HG03060 (cell line): ENCODE results near the gene LENG1.

Experiments used
- ATAC-seq: cut with Tn5 transposase; IDR thresholded peaks from one replicate; pipeline ENCODE4 v1.9.1; 2021; ENCODE audit warnings: low read depth, moderate number of reproducible peaks; ENCODE audit not compliant: unreplicated experiment

Gene LENG1

DNA sequence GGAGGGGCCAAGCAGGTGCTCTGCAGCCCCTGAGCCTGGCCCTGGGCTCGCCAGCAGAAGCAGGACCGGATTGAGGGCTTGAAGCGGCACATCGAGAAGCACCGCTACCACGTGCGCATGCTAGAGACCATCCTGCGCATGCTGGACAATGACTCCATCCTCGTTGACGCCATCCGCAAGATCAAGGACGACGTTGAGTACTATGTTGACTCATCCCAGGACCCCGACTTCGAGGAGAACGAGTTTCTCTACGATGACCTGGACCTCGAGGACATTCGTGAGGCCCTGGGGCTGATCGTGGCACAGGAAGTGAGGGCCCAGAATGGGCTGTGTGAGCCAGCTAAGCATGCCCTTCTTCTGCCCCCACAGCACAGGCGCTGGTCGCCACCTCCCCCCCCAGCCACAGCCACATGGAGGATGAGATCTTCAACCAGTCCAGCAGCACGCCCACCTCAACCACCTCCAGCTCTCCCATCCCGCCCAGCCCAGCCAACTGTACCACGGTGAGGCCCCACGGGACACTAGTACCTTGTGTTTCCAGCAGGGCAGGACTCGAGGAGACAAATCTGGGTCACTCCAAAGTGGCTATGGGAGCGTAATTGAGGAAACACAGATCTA, 13.9 kb downstream of the LENG1 start:
- ATAC-seq: no peak

DNA sequence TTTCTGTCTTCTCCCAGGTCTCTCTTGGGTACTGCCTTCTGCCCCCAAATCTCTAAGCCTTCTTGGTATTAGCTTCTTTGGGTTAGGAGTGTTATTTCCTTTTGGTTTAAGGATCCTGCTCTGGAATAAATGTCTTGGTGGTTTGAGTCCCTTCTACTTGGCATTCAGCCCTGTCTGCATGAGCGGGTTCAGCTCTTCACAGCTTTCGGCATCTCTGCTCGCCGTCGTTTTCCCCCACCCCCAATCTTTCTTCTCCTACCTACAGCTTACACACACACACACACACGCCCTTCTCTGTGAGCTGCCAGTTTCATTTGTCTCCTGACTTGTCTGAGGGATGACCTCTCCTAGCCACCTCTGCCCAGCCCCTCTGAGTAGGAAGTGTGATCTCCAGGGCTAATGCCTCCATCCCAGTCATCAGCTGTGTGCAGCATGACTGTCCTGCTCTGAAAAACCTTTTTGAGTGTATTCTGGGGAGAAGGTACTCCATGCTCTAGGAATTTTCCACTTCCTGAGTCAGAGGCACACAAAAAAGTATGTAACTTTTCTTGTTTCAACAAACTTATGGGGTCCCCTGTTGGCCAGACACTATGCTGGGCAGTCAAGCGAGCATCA, 17.2 kb downstream of the LENG1 start:
- ATAC-seq: no peak

DNA sequence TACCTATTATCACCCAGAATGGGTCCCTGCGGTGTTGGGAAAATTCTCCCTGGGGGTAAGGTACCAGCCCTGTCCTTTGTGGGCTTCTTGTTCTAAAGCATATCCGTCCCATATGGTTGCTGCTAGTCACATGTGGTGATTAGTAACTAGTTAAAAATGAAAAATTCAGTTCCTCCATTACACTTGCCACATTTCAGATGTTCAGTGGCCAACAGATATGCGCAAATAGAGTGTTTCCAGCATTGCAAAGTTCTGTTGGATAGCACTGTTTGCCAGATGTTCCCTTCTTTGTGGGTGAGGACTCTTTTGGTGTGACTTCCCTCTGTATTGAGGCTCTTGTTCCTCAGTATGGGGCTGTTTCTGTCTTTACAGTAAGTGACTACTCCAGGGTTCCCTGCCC, 18.2 kb downstream of the LENG1 start:
- ATAC-seq: no peak

DNA sequence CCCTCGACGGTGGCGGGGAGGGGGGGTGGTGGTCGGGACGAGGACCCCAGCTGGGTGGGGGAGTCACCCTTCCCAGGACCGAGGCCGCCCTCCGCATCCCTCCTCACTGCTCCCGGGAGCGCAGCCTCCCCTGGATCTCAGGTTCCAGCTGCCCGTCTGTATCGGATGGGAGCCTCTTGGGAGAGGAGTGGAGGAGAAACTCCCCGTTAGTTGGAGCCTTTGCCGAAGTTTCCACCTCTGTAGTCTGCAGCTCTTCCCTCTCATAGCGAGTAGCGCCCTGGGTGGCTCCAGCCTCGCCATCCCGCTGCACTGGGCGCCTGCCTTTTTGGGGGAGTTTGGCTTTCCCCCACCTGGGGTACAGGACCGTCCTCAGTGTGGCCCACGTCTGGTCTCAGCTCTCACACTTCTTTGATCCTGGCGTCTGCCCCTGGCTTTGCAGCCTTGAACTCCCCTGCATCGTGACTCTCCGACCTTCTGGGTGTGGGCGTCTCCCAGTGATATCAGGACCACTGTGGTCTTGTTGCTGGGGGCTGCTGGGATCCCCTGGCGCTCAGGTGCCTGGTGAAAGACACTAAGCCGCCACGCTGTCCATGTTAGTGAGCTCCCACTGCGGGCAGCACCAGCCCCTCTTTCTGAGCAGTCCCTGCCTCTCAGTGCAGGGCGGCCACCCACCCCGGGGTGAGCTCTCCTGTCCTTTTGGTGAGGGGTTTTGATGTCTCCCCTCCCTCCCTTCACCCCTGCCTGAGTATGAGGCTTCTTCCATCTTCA, 20.8 kb downstream of the LENG1 start:
- no peak for ATAC-seq

DNA sequence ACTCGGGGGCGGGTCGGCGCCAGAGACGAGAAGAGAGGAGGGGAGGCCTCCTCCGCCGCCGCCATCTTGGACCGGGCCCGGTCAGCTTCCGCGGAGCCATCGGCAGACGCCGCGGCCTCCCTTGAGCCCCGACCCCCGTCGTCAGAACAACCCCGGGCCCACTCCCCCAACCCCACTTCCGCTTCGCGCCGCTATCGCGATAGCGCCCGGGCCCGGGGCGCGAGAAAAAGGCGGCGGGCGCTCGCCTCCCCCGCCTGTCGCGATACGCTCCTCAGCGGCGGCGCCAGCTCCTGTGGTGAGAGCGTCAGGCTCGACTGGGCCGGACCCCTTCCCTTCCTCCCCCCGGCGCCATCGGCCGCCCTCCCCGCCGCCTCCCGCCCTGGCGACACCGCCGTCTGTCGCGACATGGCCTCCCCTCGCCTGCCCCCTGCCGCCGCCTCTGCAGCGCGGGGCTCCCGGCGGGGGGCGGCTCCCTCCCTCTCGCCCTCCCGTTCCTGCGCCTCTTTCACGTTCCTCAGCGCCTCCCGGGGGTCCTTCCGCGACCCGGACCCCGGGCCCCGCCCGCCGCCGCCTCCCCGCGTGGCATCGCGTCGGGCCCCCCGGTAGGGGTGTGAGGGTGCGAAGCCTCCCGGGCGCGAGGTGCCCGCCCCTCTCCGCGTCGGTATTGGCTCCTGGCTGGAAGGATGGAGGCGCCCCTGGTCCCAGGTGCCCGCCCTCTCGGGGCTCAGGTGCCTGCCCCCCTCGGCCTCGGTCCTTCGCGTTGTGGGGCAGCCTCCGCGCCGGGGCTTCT, 21.6 kb downstream of the LENG1 start, which contains the start of gene CNOT3:
CNOT3 (plus strand) TSS at position 64 of the 790 bp plus-strand sequence. CDS start 5,217 bp downstream, outside the sequence.
- ATAC-seq: no peak

DNA sequence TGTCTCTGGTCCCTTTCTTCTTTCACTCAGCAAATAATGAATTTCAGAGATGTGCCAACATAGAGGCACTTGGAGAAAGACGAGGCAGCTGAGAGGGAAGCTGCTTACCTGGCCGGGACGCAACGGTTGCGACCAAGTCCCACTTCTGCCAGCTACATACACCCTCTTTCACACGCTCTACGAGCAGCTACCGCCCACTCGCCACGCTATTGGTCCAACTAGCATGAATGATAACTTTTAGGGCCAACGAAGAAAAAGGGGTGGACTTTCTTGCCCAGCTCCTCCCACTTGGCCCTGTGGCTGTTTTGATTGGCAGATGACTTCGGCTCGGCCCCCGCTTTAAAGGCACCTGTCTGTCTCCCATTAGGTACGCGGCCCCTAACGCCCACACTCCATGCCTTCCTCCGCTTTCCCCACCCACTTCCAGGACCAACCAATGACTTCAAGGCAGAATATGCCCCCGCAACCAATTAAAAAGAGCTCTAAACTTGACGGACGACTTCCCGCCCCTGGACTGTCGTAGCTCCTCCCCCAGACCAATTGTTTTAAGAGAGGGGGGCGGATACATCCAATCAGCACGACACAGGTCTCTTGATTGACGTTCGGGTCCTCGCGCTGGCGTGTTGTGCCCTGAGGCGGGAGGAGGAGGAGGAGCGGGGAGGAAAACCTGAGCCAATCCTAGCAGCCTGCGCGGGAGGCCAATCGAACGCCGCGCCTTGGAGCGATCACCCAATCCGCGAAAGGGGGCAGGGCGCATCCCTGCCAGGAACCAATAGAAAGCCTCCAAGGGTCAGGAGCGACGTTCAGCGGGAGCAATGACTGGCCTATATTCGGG, 22.4 kb downstream of the LENG1 start:
- ATAC-seq: peak; percentile 73

DNA sequence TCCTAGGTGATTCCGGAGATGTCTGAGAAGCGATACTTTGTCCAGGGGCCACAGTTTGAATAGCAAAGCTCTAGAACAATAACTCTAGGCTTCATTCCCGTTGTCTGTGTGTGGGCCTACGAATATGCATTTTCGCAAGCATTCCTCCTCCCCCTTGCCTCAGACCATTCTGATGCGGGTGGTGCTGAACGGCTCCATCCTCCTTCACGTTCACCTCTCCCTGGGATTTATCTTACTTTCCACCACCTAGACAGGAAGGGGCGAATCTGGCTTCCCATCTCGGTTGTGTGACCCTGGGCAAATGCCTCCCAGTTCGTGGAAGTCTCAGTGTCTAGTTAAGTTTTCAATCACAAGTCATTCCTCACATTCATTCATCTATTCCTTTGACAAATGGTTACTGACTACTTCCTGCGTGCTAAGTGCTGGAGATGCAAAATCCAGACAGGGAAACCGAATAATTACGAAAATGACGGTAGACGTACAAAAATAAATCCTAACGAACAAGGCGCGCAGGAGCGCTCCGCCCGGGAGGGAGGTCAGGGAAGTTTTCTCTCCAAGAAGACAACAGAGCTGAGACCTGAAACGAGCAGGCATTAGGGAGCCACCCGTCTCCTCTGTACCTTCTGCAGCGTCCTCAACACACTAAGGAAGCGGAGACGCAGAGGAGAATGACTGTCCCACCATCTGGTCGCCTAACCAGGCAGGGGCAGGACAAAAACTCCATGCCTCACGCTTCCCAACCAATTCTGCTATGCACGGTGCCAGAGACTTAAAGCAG, 23.2 kb downstream of the LENG1 start:
- peak; percentile 1 for ATAC-seq

DNA sequence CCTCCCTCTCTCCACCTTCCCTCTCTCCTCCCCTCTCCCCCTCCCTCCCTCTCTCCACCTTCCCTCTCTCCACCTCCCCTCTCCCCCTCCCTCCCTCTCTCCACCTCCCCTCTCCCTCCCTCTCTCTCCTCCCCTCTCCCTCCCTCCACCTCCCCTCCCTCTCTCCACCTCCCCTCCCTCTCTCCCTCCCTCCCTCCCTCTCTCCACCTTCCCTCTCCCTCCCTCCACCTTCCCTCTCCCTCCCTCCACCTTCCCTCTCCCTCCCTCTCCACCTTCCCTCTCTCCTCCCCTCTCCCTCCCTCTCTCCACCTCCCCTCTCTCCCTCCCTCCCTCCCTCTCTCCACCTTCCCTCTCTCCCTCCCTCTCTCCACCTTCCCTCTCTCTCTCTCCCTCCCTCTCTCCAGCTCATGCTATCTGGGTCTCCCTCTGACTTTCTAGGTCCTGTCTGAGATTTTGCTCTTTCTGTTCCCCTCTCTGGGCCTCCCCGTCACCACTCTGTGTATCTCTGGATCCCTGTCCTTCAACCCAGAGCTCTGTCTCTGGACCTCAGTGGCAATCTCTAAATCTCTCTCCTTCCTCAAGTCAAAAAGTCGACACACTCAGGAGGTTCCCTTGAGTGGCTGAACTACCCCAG, 25.4 kb downstream of the LENG1 start:
- no peak for ATAC-seq

DNA sequence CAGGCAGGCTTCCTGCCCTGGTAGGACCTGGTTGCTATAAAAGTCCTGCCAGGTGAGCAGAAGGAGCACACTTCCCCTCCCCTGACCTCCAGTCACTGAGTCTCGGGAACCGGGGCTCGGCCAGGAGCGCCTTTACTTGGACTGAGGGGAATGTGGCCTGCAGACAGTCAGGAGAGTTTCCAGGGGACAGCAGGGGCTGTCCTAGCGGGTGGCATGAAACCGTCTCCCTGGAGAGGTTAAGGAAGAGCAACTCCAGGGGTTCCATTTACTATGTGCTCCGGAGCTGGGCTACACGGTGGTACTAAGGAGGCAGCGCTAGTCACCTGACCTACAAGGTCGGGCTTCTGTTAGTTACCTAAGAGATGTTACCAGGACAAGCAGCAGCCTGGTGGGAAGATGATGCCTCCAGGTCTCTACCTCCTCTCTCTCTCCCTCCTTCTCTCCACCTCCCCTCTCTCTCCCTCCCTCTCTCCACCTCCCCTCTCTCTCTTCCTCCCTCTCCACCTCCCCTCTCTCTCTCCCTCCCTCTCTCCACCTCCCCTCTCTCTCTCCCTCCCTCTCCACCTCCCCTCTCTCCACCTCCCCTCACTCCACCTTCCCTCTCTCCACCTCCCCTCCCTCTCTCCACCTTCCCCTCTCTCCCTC, 26.1 kb downstream of the LENG1 start:
- no peak for ATAC-seq

DNA sequence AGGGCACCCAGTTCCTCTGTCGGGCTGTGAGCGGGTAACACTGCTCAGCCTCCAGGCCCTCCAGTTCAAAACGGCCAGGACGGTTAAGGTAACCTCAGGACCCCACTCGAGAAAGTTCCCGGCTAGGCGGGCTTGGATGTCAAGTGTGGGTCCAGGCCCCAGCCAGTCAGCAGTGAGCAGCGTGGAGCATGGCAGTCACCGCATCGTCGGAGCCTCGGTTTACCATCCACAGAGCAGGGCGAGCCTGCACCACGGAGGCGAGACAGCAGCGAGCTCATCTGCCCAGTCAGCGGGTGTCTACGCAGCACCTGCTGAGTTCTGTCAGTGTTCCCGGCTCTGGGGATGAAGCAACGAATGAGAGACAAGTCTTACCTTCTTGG, 29.9 kb downstream of the LENG1 start:
- ATAC-seq: no peak

DNA sequence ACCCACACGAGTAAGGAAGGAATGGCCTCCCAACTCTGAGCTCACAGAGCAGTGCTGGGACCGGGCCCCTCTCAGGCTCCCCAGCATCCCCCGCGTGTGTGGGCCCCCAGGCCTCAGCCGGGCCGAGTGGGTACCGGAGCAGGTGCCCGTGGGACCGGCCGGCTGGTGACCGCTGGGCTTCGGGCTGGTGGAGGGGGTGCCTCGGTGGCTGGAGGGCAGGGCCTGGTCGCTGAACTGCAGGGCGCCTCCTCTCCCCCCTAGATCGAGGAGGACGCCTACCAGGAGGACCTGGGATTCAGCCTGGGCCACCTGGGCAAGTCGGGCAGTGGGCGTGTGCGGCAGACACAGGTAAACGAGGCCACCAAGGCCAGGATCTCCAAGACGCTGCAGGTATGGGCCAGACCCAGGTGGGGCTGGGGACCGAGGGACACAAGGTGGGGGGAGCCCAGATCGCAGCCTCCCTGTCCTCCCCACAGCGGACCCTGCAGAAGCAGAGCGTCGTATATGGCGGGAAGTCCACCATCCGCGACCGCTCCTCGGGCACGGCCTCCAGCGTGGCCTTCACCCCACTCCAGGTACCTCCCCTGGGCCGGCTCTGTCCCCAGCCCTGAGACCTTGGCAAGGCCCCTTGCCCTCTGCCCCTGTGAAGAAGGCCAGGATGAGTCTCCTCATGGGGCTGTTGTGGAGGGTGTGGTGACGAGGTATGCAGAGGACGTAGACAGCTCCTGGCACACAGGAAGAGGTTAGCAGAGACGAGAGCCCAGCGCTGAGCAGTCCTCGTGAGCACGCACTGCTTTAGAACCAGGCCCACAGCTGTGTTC, 30.5 kb downstream of the LENG1 start:
- ATAC-seq: no peak

DNA sequence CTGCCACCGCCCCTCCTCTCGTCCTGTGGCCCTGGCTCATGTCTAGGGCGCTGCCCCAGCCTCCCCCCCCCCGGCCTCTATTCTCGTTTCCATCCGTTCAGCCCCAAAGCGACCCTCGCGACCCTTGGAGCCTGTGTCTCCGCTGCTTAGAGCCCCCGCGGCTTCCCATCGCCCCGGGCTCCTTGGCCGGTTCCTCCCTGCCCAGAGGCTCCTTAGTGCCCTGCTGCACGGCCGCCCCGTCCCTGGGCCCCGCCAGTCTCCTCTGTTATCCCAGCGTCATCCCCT, 31.1 kb downstream of the LENG1 start:
- ATAC-seq: no peak

DNA sequence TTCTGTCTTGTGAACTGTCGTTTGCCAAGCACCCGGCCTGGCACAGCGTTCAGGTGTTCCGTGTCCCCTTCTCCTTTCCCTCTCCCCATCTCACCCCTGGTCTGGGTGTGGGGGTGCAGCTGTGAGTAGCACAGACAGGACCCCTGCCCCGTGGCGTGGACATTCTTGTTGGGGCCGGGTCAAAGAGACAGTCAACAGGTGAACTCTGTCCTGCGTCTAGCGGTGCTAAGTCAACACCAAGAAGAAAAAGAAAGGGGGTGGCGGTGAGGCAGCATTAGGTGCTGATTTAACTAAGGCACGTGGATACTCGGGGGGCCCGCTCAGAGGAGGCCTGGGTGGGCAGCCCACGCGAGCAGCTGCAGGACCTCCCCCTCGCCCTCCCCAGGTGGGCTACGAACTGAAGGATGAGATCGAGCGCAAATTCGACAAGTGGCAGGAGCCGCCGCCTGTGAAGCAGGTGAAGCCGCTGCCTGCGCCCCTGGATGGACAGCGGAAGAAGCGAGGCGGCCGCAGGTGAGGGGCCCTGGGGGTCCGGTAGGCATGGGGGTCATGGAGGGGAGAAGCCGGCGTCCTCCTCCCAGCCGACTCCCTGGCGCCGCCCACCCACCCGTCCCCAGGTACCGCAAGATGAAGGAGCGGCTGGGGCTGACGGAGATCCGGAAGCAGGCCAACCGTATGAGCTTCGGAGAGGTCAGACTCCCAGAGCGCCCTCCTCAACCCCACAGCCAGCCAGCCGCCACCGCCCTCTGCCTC, 31.7 kb downstream of the LENG1 start:
- ATAC-seq: no peak

DNA sequence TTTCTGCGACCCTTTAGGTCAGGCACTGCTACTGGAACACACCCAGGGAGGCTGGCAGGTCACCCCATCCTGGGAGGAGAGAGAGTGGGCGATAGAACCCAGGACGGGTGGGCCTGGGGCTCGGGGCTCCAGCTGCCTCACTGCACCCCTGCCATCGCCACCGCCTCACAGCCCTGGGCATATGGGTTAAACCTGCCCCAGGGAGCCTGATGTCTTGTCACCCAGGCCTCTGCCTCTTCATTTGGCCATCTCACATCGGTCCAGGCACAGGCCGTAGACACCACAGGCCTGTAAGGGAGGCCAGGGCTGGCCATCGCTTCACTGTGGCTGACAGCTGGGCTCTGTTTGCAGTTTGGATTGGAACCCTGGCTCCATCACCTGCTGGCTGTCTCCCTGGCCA, 33.8 kb downstream of the LENG1 start:
- no peak for ATAC-seq

DNA sequence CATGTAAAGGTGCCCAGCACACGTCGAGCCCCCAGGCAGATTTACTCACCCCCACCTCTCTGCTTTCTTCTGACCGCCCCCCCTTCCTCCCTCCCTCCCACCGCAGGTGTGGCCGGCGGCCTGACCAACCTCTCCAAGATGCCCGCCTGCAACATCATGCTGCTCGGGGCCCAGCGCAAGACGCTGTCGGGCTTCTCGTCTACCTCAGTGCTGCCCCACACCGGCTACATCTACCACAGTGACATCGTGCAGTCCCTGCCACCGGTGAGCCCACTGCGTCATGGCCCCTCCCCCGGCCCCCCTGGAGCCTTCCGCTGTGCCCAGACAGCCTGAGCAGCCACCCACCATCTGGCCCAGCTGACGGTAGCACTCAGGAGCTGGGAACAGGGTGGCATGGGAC, 35.1 kb downstream of the LENG1 start:
- no peak for ATAC-seq

DNA sequence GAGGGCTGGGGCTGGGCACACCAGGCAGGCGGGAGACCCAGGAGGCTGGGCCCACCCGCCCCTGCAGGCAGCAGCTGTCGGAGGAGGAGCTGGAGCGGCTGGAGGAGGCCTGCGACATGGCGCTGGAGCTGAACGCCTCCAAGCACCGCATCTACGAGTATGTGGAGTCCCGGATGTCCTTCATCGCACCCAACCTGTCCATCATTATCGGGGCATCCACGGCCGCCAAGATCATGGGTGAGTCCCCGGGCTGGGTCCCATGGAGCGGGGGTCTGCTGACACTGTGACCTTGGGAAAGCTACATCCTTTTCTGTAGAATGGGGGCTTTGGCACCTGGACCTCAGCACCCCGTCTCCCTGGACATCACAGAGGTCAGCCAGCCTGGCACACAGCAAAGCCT, 35.8 kb downstream of the LENG1 start:
- ATAC-seq: no peak

DNA sequence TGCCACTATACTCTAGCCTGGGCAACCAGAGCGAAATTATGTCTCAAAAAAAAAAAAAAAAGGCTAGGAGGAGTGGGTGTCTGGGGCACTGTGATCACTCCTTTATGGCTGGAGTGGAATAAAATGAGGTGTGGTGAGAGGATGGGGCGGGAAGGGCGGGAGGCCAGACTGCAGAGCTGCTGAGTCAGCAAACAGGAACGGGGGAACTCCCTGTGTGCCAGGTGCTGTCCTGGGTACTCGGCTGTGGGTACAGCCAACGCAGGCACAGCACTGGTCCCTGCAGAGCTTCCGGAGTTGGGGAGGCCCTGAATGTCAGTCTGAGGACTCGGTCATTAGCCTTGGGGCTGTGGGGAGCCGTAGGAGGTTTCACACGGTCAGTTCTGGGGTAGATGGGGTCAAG, 38.3 kb downstream of the LENG1 start:
- no peak for ATAC-seq
